ENCODE results near the gene ITGB1.

ITGB1 gene

GRCh38 chr10:32954080-32954479 lies 4.0 kb downstream of the ITGB1 start:
- DNase-seq, result no peak

- DNase-seq, result peak in 1 of 2 donors; percentile 33
Observed at GRCh38 chr10:32953277-32953927, 4.6 kb downstream of the ITGB1 start.

GRCh38 chr10:32952541-32953276 lies 5.3 kb downstream of the ITGB1 start:
- DNase-seq, result no peak

GRCh38 chr10:32952094-32952493 lies 5.9 kb downstream of the ITGB1 start:
- no peak for DNase-seq

- no peak for DNase-seq
Observed at GRCh38 chr10:32951111-32951510, 6.9 kb downstream of the ITGB1 start.

- no peak for DNase-seq
Observed at GRCh38 chr10:32950591-32951108, 7.4 kb downstream of the ITGB1 start.

GRCh38 chr10:32949221-32949678 lies 8.8 kb downstream of the ITGB1 start:
- DNase-seq, result no peak

GRCh38 chr10:32948451-32948850 lies 9.6 kb downstream of the ITGB1 start:
- peak in 1 of 2 donors; percentile 46 for DNase-seq

GRCh38 chr10:32947586-32947985 lies 10.4 kb downstream of the ITGB1 start:
- no peak for DNase-seq

GRCh38 chr10:32946108-32946507 lies 11.9 kb downstream of the ITGB1 start:
- DNase-seq, result no peak

GRCh38 chr10:32943854-32944661 lies 14.0 kb downstream of the ITGB1 start:
- no peak for DNase-seq

GRCh38 chr10:32943395-32943794 lies 14.6 kb downstream of the ITGB1 start:
- DNase-seq, result no peak

- no peak for DNase-seq
Observed at GRCh38 chr10:32942081-32942480, 15.9 kb downstream of the ITGB1 start.

GRCh38 chr10:32941357-32941756 lies 16.7 kb downstream of the ITGB1 start:
- DNase-seq, result no peak

GRCh38 chr10:32940321-32941301 lies 17.4 kb downstream of the ITGB1 start:
- no peak for DNase-seq

GRCh38 chr10:32939296-32940111 lies 18.5 kb downstream of the ITGB1 start:
- DNase-seq, result no peak

GRCh38 chr10:32938554-32939061 lies 19.4 kb downstream of the ITGB1 start:
- DNase-seq, result no peak

- DNase-seq, result no peak
Observed at GRCh38 chr10:32937911-32938424, 20.1 kb downstream of the ITGB1 start.

- DNase-seq, result no peak
Observed at GRCh38 chr10:32932225-32932729, 25.8 kb downstream of the ITGB1 start.

GRCh38 chr10:32931593-32931992 lies 26.4 kb downstream of the ITGB1 start:
- no peak for DNase-seq
